NCI-H526 treated with DMSO at 0.1 percent for 48 hours (cell line): ENCODE measurements around the gene SDC1.
"Not testable (repeated sequence)": the region's sequence is repeated elsewhere in the genome, so short reads cannot be mapped to it uniquely, and the experiment has no call there.

Source experiments
- DNase-seq: peaks from one replicate; lab custom pipeline; 2025; lab: John Stamatoyannopoulos, UW

The SDC1 gene, protein sequence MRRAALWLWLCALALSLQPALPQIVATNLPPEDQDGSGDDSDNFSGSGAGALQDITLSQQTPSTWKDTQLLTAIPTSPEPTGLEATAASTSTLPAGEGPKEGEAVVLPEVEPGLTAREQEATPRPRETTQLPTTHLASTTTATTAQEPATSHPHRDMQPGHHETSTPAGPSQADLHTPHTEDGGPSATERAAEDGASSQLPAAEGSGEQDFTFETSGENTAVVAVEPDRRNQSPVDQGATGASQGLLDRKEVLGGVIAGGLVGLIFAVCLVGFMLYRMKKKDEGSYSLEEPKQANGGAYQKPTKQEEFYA

DNA sequence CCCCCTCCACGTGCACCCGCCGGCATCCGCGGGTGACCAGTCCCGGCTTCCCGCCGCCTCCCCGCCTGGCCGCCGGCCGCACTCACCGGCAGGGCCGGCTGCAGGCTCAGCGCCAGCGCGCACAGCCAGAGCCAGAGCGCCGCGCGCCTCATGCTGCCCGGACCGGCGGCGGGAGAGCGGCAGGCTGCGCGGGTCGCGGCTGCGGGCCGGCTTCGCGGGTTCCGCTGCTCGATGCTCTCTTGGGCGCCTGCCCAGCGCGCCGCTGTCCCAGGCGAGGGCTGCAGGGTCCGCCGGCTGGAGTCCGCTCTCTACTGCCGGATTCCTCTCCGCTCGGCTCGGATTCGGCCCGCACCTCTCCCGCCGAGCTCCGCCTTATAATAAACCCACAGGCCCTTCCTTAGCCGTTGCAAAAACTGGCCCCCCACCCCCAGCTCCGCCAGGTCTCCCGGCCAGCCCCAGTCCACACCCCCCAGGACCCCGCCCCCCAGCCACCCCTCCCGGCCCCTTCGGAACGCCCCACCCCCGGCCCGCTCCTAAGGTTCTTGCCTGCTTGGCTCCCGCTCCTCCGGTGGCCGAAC is at the start of gene SDC1:
TSS of gene SDC1 (minus strand) at position 415 of the 578 bp plus-strand sequence. CDS start at position 152, 263 bp downstream.
- peak; percentile 68 for DNase-seq

DNA sequence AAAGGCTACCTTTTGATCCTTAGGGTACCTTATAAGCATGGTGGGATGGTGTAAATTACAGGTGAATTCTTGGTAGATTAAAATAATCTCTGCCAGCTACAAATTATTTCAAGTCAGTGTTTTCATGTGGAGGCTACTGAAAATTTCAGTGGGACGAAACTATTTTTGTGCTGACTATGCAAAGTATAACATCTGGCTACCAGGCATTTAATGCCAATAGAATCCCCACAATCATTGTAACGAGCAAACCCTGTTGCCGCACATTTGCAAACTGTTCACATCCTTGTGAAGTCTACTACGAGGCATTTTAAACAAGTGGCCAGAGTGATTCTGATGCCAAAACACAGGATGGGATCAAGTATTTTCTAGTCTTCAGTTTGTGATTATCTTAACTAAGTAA is 48.1 kb upstream of the SDC1 start:
- no peak for DNase-seq

DNA sequence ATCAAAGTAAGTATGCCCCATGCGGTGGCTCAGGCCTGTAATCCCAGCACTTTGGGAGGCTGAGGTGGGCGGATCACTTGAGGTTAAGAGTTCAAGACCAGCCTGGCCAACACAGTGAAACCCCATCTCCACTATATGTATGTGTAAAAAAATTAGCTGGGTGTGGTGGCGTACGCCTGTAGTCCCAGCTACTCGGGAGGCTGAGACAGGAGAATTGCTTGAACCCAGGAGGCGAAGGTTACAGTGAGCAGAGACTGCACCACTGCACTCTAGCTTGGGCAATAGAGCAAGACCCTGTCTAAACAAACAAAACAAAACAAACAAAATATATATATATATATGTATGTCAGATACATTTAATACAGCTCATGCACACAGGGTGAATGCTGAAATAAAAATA is 43.4 kb upstream of the SDC1 start:
- DNase-seq, result not testable (repeated sequence)

DNA sequence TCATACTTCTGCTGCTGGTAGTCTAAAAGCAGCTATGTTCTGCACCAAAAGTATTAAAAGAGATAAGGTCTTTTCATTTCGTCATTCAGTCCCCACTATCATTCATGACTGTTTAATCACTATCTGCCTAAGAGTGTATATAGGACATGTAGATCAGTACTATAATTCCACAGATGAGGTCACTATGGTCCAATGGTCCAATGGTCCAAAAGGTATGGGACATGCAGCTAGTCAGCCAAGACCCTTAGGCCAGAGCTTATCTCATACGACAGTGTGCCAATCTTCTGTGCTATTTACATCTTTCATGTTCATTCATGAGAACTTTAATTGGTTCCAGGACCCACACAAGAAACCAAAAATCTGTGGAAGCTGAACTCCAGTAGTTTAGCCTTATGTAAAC is 42.6 kb upstream of the SDC1 start:
- DNase-seq, result no peak

DNA sequence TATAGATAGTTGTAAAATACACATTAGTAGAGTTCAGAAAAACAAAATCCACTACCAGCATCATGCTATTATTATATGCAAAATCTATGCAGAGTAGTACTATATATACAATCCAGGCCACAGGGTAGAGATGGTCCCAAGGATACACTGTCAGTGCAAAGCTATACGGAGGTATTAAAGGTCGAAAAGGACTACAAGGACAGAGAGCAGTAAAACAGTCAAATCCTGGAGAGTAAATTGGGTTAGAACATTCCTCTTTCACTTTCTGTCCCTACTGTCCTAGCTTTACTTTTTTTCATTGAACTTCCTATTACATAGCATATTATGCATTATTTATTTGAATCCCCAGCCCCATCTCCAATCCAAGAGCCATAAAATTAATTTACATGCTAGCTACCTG is 39.7 kb upstream of the SDC1 start:
- peak; percentile 81 for DNase-seq

DNA sequence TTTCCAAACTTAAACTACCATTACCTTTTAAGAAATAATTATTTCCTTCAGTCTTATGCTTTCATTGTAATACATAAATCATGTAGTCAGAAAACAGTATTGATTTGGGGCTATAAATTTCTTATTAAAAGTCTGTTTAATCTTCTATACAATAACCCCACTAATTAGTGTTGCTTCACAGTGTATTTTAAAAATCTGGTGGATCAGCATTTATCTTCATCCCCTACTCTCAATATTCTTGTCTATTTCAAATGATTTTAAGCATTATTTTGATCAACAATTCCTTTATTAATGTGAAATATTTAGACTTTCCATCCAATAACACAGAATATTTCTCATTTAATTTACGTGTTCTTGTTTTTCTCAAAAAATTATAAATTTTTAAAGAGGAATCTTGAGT is 32.5 kb upstream of the SDC1 start:
- no peak for DNase-seq

DNA sequence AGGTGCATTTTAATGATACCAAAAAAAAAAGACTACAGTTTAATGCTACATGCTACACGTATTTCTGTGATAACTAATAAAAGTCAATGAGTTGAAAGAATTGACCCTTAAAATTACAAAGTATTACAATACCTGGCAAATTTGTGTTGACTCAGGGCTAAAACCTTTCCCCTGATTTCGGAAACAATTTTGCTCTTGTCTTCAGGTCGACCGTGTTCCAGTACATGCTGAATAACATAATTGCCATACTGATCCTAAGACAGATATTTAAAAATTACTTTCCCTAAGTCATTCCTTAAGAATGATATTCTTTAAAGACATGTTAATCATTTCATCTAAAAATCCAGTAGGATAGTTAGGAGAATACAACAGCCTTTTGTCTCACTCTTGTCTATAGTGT is 29.8 kb upstream of the SDC1 start:
- no peak for DNase-seq

DNA sequence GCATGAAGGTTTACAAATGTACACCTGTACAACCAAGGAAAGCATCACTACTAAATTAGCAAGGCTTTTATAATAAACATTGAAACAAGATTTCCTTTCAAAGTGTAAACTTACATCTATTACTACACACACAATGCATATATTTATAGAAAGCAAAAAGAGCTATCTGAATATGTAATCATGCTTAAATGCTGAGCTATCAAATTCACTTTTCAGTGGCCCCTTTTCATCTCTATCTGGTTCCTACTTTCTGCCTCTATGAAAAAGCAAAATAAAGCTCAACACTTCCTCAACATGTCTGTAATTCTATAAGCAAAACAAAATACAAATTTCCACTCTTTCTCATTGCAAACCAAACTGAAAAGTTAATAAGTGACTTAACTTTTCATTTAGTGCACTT is 25.5 kb upstream of the SDC1 start:
- DNase-seq, result no peak

DNA sequence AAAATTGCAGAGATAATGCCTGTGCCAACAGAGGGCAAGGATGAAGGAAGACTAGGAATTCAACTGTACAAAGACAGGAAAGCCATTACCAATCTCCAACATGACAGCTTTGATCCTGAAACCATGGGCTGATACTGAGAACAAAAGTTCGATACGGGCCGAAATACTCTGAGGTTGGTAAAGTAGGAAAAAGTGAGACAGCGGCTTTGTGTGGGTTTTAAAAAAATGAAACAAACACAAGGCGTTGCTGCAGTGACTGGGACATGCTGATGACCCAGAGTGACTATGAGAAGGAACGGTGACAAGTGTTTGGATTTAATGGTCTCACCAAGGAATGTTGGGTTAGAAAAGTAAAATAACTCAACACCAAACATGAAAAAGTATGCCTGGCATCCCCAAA is 24.2 kb upstream of the SDC1 start:
- no peak for DNase-seq

DNA sequence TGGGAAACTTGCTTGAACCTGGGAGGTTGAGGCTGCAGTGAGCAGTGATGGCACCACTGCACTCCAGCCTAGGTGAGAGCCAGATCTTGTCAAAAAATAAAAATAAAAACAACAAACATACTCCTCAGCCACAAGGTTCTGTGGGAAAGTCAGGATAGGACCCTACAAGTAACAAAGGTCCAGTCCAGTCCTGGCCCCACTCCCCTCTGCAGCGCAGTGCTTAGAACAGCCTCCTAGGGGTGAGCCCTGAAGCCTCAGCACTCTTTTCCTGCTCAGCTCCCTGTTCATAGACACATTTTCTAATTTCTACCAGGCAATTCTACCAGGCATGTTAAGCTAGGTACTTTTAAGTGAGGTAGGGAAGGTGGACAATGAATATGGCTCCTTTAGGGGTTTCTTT is 22.2 kb upstream of the SDC1 start:
- no peak for DNase-seq

DNA sequence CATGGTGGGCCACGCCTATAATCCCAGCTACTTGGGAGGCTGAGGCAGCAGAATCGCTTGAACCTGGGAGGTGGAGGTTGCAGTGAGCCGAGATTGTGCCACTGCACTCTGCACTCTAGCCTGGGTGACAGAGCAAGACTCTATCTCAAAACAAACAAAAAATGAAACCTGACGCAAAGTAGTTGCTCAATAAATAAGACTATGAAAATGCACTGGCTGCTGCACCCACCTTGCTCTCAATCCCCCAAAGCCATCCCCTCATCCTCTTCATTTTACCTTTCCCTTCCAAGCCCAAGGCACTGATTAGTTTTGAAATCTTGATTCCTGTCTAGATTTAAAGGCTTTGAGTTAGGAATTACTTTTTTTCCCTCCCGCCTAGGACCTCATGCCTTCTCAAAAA is 18.7 kb upstream of the SDC1 start:
- DNase-seq, result not testable (repeated sequence)

DNA sequence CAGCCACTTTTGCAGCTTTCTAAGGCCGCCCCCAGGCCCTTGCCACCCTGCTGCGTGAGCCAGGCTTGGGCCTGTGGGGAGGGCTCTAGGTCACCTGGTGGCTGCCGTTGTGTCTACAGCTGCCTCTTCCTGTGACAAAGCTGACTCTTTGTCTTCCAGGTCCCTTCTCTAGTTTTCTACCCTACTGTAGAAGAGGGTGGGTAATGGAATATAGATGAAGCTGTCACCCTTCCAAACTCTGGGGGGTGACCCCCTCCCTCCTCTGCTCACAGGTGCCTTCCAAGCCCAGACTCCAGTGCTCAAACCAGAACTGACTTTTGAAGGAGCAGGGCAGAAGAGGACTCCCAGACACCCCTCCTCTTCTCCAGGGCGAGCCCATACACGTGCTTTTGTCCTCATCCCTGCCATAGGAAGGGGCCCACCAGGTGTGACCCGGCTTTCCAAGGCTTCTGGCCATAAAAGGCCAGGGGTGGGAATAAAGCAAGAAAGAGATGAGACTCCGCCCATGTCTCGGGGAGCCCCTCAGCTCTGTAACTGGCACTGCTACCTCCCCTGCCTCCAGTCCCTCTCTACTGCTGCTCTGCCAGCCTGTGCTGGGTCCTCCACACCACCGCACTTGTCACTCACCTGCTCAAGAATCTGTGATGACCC is 17.9 kb upstream of the SDC1 start:
- no peak for DNase-seq

DNA sequence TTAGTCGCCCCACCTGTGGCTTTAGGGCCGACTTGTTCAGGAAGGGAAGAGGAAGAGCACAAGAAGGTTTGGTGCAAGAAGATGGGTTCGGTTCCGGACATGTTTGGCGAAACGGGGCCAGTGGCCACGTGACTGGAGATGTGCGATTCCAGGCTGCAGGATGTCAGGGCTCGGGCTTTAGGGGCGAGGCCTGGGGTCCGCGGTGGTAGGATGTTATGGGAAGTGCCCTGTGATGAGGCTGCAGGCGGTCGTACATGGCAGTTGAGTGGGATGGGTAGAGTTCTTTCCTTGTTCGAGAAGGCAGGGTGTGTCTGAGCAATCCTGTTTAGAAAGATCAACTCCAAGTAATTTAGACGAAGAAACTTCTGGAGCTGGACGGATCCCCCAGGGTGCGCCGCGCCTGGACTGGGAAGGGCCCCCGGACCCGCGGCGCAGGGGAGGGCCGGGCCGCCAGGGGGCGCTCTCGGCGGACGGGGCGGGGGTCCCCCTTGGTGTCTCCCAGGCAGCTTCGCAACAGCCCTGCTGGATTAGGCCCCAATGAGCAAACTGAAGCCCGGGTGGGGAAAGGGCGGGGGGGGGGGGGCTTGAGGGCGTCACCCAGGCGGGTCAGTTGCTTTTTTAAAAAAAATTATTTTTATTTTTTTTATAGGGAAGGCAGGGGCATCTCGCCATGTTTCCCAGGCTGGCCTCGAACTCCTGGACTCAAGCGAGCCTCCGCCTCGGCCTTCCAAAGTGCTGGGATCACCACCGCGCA is 17.2 kb upstream of the SDC1 start:
- no peak for DNase-seq

DNA sequence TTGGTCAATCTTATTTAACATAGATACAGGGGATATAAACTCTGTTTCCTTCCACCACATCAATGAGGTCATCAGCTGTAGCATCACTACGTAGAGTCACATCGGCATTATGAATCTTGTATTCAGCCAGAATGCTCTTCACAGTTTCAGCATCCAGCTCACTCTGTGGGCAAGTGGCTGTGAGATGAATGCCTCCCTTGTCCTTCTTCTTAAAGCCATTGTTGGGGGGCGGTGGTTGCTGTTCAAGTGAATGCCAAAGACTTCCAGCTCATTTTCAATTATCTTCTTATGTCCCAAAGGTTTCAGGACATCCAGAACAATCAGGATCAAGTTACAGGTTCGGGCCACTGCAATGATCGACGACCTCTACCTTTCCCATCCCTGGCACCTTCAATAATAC is 15.4 kb upstream of the SDC1 start:
- not testable (repeated sequence) for DNase-seq

DNA sequence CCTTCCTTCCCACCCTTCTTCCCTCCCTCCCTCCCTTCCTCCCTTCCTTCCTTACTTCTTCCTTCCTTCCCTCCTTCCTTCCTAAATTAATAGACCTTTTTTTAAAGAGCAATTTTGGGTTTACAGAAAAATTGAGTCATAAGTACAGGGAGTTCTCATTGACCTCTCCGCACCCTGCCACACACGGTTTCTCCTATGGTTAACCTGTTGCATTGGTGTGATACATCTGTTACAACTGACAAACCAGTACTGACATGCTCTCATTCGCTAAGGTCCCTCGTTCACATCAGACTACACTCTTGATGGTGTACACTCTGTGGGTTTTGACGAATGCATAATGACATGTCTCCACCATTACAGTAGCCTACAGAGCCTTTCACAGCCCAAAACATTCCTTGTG is 11.6 kb upstream of the SDC1 start:
- DNase-seq, result no peak

DNA sequence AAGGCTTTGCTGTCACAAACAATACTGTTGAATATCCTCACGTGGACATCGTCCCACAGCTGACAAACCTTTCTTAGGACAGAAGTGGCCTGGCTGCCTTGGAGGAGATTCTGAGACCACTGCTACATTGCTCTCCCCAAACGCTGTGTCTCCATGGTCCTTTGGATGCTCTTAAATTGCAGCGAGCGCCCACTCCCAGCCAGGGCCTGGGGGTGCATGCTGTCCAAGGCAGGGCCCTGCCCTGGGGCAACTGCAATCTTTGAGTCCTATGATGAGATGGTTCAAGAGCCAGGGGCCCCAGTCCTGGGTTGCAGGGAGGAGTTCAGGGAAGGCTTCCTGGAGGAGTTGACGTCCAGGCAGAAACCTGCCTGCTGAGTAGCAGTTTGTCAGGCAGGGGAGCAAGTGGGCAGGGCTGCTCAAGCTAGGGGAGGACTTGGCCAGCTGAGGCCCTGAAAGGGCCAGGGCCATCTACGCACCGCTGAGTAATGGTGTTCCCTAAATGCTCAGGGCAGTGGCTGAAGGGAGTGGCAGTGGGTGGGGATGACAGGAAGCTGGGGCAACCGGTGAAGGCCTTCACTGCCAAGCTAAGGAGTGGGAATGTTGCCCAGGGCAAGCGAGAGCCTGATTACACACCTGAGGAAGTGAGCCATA is 10.8 kb upstream of the SDC1 start:
- DNase-seq, result no peak

DNA sequence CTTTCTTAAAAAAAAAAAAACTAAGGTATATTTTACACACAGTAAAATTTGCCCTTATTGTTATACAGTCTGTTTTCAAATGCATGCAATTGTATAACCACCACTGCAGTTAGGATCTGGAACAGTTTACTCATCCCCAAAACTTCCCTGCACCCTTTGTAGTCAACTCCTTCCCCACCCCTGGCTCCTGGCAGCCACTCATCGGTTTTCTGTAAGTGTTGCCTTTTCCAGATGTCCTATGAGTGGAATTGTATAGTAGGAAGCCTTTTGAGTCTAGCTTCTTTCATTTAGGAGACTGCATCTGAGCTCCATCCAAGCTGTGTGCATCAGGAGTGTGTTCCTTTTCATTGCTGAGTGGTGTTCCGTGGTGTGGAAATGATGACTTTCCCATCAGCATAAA is 9.7 kb upstream of the SDC1 start:
- DNase-seq, result not testable (repeated sequence)

DNA sequence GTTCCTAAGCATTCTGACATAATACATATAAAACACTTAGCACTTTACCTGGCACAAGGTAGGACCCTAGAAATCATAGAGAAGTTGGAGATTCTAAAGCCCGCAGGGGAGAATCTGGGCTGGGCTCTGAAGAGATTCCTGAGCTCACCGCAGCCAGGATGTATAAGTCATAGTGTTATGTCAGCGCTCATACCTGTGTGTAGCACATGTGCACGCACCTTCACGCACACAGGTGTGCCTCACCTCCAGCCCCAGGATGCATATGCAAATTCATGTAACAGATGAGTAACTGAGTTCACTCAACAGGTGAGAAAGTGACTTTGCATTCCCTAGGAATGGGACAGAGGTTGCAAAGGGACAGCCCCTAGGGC is 7.9 kb upstream of the SDC1 start:
- peak; percentile 65 for DNase-seq

DNA sequence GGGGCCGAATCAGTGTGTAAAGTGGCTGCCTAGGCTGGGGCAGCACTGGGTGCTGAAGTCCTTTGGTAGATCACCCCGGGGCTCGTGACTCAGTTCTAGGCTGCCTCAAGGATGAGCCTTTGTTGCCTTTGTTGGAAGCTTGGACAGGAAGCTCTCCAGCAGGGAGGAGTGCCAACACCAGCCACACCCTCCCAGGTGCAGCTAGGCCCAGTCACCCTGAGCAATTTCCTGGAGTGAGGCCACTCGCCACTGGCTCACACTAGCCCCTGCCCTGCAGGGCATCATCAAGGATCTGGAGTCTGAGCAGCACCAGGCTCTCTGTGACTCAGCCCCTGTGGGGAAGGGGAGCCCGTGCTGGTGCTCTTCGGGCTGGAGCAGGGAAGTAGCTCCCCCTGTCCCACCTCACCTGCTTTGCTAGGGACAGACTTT is 6.7 kb upstream of the SDC1 start:
- DNase-seq, result no peak

DNA sequence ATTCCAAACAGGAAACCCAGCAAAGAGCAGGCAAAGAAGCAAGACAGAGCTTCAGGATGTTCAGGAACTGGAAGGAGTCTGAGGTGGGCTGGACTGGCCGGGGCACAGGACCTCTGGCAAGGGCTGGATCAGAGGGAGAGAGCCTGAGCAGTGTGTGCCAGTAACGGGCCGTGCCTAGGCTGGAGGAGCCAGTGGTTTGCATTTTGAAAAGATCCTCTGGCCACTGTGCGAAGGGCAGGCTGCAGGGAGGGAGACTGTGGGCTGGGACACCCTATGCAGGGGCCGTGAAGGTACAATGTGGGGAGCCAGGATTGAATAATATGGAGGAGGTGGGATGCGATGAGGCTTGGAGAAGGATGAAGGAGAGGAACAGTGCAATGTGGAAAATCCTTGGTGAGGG is 6.2 kb upstream of the SDC1 start:
- no peak for DNase-seq

DNA sequence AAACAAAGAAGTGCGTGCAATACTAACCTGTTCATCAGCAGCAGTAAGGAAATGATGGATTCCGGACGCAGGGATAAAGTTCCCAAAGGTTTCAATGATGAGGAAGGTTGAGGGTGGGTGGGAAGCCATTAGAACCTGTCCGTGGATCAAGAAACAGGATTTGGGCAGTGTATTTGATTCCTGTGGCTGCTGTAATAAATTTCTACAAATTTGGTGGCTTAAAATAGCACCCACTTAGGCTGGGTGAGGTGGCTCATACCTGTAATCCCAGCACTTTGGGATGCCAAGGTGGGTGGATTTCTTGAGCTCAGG is 5.1 kb upstream of the SDC1 start:
- no peak for DNase-seq

DNA sequence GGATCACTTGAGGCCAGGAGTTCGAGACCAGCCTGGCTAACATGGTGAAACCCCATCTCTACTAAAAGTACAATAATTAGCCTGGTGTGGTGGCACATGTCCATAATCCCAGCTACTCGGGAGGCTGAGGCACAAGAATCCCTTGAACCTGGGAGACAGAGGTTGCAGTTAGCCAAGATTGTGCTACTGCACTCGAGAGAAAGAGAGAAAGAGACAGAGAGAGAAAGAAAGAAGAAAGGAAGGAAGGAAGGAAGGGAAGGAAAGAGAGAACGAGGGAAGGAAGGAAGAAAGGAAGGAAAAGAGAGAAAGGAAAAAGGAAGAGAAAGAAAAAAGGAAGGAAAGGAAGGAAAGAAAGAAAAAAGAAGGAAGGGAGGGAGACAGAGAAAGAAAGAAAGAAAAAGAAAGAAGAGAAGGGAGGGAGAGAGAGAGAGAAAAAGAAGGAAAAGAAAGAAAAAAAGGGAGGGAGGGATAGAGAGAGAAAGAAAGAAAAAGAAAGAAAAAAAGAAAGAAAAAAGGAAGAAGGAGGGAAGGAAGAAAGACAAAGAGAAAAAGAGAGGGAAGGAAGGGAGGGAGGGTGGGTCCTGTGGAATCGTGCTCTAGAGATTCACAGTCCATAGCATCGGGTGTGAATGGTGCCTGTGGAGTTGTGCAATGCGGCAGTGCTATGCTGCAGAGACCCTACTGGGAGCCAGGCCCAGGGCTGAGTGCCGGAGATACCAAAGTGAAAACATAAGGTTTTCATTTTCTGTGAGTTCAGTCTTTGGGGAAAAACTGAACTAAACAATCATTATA is 4.6 kb upstream of the SDC1 start:
- no peak for DNase-seq
